Epidermal melanocyte (primary cell): ENCODE data around the gene CDK10.

ENCODE experiments used
- DNase-seq: peaks from one replicate; pipeline ENCODE4 v3.0.0; 2011; ENCODE audit warnings: low spot score; ENCODE audit not compliant: insufficient read length

CDK10 gene

DNA sequence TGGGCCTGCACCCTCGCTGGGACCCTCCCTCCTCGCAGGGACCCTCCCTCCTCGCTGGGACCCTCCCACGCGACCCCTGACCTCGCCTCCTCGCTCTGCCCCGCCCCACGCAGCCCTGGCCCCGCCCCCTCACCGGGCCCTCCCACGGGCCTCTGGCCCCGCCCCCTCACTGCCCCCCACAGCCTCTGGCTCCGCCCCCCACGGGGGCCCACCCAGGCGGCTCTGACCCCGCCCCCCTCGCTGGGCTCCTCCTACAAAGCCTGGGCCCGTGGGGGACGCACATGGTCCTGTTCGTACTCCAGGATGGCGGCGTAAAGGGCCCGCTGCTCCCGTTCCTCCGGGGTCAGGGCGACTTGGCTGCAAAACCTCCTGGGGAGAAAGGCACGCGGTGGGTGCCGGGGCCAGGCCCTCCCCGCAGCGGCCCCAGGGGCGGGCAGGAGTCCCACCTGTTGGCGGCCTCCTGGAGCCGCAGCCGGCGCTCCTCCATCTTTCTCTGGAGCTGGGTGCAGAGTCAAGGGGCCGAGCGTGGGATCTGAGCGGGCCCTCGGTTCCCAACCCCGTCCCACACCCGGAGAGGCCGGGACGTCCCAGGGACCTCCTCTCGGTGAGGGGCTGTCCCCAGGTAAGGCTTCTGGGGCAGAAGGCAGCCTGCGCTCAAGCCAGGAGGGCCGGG, 25.2 kb downstream of the CDK10 start:
- peak; percentile 80 for DNase-seq

DNA sequence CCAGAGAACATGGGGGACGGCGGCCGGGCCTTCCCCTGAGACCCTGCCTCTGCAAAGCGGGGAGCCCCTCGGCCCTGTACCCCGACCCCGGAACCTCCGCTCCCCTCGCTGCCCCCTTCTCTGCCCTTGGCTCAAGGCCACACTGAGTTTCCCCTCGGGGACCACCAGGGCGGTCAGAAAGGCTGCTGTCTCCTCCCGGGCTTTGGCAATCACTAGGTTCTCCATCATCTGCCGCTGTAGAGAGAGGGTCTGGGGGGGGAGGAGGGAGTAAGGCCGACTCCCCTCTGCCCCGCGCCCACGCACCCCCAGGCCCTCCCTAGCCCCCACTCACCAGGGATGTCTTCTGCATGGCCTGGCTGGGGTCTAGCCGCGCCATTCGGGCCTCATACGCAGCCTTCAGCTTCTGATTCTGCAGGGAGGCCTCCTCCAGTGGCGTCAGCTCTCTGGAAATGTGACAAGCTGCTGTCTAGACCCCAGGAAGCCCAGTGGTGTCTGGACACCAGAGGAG, 25.8 kb downstream of the CDK10 start:
- no peak for DNase-seq

- no peak for DNase-seq
These were observed 30.0 kb downstream of the CDK10 start for GRCh38 chr16:89716493-89716892.

- DNase-seq = no peak
These were observed 30.6 kb downstream of the CDK10 start for GRCh38 chr16:89716916-89717687.

GRCh38 chr16:89717688-89718505, 31.4 kb downstream of the CDK10 start:
- no peak for DNase-seq

- no peak for DNase-seq
These were observed 34.0 kb downstream of the CDK10 start for GRCh38 chr16:89720551-89720812.

DNA sequence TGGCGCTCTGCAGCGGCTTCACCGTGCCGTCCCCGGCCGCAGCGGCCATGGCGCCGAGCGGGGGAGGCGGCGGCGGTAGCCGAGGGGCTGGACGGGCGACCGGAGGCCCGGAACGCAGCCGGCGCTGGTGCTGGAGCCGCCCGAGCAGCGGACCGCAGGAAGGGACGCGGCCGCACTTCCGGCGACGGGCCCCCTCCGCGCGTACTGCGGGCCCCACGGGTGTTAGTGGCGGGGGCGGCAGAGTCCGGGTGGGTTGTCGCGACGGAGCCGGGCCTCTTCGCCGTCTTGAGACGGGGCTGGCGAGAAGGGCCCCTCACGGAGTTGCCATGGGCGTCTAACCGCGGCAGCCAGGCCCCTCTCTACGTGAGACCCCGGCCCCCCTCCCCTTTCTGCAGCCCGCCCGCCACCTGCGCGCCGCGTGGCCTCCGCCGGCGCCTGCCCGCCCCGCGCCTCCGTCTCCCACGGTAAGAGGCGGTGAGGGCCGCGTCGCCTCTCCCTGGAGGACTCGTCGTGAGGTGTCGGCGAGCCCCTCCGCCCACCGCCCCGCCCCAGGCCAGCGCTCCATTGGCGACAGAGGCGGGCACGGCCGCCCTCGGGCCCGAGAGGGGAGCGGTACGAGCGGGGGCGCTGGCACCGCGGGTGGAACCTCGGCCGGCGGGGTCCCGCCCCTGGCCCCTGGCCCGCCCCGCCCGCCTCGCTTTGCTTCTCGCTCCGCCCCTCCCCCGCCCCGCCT, 34.5 kb downstream of the CDK10 start, which contains the start of the genes VPS9D1 and ZNF276:
TSS of gene VPS9D1 (minus strand) at position 86 of the 733 bp plus-strand sequence. CDS start at position 49, 37 bp downstream.
TSS of gene ZNF276 (plus strand) at position 725 of the 733 bp plus-strand sequence. CDS start 104 bp downstream, outside the sequence.
- peak; percentile 52 for DNase-seq

- no peak for DNase-seq
These were observed 35.3 kb downstream of the CDK10 start for GRCh38 chr16:89721546-89722391.

DNA sequence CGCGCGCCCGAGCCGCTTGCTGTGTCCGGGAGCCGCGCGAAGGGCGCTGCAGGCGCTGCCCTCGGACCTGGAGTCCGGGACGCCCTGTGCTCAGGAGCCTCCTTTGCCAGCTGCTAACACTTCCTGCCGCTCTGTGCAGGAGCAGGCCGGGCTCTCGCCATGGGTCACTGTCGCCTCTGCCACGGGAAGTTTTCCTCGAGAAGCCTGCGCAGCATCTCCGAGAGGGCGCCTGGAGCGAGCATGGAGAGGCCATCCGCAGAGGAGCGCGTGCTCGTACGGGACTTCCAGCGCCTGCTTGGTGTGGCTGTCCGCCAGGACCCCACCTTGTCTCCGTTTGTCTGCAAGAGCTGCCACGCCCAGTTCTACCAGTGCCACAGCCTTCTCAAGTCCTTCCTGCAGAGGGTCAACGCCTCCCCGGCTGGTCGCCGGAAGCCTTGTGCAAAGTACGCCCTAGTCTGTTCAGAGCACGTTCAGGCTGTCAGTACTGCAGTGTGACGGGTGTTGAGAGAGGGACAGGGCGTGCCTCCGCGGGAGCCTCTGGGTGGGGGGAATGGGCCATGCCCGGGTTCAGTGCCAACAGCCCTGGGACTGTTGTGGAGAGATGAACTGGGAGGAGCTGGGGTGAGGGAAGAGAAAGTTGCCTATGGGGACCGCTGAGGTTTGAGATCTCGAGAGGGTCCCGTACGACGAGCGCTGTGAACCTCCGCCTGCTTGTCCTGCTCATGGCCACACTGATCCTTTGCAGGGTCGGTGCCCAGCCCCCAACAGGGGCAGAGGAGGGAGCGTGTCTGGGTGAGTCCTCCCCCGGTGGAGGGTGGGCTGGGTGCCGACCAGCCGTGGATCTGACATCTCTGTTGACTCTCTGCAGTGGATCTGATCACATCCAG, 36.1 kb downstream of the CDK10 start:
- no peak for DNase-seq

- DNase-seq = no peak
These were observed 37.1 kb downstream of the CDK10 start for GRCh38 chr16:89723279-89724250.

- no peak for DNase-seq
These were observed 41.1 kb downstream of the CDK10 start for GRCh38 chr16:89727406-89728120.

GRCh38 chr16:89729293-89729692, 42.8 kb downstream of the CDK10 start:
- no peak for DNase-seq

- no peak for DNase-seq
These were observed 43.5 kb downstream of the CDK10 start for GRCh38 chr16:89729863-89730593.

GRCh38 chr16:89730610-89731234, 44.2 kb downstream of the CDK10 start:
- DNase-seq = no peak

DNA sequence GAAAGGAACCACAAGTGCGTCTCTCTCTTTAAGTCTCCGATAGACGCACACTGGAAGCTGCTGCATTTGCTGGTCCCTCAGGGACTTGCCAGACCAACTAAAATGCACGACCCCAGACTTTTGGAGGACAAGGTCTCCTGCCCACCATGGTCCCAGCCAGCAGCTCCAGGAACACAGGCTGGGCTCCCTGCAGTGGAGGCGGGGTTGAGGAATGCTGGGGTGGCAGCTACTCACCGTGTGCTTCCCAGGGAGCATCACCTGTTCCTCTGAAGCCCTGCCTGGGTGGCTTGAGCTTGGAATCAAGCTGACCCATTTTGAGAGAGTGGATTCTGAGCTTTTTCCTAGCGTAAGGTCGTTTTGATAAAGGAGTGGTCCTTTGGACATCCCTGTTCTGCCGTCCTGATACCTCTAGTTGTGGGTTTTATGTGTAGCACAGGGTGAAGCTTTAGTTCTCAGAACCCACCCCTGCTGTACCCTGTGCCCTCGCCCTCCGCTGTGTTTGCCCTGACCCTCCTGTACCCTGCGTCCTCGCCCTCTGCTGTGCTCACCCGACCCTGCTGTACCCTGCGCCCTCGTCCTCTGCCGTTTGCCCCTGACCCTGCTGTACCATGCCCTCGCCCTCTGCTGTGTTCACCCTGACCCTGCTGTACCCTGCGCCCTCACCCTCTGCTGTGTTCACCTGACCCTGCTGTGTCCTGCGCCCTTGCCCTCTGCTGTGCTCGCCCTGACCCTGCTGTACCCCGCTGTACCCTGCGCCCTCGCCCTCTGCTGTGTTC, 45.8 kb downstream of the CDK10 start:
- no peak for DNase-seq

DNA sequence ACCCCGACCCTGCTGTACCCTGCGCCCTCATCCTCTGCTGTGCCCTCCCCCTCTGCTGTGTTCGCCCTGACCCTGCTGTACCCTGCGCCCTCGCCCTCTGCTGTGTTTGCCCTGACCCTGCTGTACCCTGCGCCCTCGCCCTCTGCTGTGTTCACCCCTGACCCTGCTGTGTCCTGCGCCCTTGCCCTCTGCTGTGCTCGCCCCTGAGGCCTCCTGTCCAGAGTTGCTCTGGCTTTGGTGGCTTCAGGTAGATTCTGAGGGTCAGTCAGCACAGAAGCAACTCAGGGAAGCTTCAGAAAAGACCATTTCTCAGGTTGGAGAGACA, 46.4 kb downstream of the CDK10 start:
- no peak for DNase-seq
